BE2C (cell line): Measurements from ENCODE around the gene CCNJ.

Source experiments
- DNase-seq: peaks from one replicate; pipeline ENCODE4 v3.0.0-alpha.2; 2020
- H3K27me3 ChIP-seq: fragments of 250-450 bp; sonication (Bioruptor Pico); 2 replicates; pipeline ENCODE4 v1.5.1; 2020; ENCODE audit warnings: mild to moderate bottlenecking
- H3K36me3 ChIP-seq: fragments of 250-450 bp; sonication (Bioruptor Pico); 2 replicates; pipeline ENCODE4 v1.5.1; 2020; ENCODE audit warnings: mild to moderate bottlenecking
- H3K4me1 ChIP-seq: fragments of 250-450 bp; sonication (Bioruptor Pico); 2 replicates; pipeline ENCODE4 v1.5.1; 2020
- H3K4me3 ChIP-seq: 2 replicates; pipeline ENCODE4 v1.5.1; 2011; ENCODE audit warnings: low read depth, low read length
- H3K9me3 ChIP-seq: fragments of 250-450 bp; sonication (Bioruptor Pico); 2 replicates; pipeline ENCODE4 v1.5.1; 2020
- TF ChIP-seq, protein P1 (sequence below): IDR thresholded peaks from 2 replicates; pipeline ENCODE4 v1.5.1; 2012; ENCODE audit warnings: mild to moderate bottlenecking, low read depth, low read length

The CCNJ gene

GRCh38 chr10:96049340-96049739 lies 6.0 kb downstream of the CCNJ start:
- TF ChIP-seq, protein P1, sequence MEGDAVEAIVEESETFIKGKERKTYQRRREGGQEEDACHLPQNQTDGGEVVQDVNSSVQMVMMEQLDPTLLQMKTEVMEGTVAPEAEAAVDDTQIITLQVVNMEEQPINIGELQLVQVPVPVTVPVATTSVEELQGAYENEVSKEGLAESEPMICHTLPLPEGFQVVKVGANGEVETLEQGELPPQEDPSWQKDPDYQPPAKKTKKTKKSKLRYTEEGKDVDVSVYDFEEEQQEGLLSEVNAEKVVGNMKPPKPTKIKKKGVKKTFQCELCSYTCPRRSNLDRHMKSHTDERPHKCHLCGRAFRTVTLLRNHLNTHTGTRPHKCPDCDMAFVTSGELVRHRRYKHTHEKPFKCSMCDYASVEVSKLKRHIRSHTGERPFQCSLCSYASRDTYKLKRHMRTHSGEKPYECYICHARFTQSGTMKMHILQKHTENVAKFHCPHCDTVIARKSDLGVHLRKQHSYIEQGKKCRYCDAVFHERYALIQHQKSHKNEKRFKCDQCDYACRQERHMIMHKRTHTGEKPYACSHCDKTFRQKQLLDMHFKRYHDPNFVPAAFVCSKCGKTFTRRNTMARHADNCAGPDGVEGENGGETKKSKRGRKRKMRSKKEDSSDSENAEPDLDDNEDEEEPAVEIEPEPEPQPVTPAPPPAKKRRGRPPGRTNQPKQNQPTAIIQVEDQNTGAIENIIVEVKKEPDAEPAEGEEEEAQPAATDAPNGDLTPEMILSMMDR = no peak
- no peak for DNase-seq

GRCh38 chr10:96053985-96054384 lies 10.6 kb downstream of the CCNJ start:
- TF ChIP-seq, protein P1 = no peak
- Histone ChIP-seq H3K9me3 (no peaks in the 10 kb centered on the region), H3K36me3 (peaks cover 15% of the 10 kb centered on the region), H3K27me3 (no peaks in the 10 kb centered on the region), H3K4me3 (no peak overlapping the region), H3K4me1 (no peaks in the 10 kb centered on the region)
- no peak for DNase-seq

More at GRCh38 chr10:96049340-96049739, 6.0 kb downstream of the CCNJ start:
- H3K36me3 ChIP-seq = peaks cover 6% of the 10 kb centered on the region
- H3K4me3 ChIP-seq = no peak overlapping the region
- peaks cover 2% of the 10 kb centered on the region; the same call in 1 of the 2 replicates for H3K4me1 ChIP-seq
- no peaks in the 10 kb centered on the region for H3K27me3 ChIP-seq
- H3K9me3 ChIP-seq = no peaks in the 10 kb centered on the region

DNA sequence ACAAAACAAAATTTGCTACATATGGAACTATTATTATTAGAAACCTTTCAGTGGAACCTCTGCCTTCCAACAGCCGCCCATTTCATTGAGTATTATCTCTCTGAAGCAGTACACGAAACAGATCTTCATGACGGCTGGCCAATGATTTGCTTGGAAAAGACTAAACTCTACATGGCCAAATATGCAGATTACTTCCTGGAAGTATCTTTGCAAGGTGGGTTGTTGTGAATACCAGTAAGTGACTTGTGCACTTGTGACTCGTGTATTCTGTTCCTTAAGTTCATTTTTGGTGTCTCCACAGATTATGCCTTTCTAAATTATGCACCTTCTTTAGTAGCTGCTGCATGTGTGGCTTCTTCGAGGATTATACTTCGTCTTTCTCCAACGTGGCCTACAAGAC lies 13.4 kb downstream of the CCNJ start:
- H3K4me3 ChIP-seq = no peak overlapping the region
- H3K27me3 ChIP-seq = no peaks in the 10 kb centered on the region
- no peaks in the 10 kb centered on the region for H3K9me3 ChIP-seq
- H3K36me3 ChIP-seq = peaks cover 15% of the 10 kb centered on the region
- TF ChIP-seq, protein P1 = no peak
- H3K4me1 ChIP-seq = no peaks in the 10 kb centered on the region
- DNase-seq = no peak

DNA sequence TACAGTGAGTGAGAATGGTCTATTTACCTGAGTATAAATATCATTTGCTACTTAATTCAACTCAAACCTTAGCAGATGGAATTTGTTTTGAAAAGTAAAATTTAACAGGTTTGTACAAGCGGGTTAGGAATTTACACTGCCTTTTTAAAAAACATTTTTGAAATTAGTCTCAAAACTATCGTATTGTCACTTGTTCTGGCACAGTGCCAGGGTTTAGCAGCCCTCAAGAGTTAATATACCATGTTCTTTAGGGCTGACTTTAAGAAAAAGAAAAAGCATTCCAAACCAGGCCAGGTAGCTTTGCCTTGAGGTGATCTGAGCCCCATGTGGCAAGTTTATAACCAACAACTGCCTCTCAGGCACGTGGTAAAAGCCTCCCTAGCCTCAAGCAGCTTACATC lies 17.8 kb downstream of the CCNJ start:
- Histone ChIP-seq H3K4me3 (no peak overlapping the region), H3K27me3 (no peaks in the 10 kb centered on the region), H3K36me3 (peaks cover 15% of the 10 kb centered on the region), H3K4me1 (no peaks in the 10 kb centered on the region), H3K9me3 (no peaks in the 10 kb centered on the region)
- TF ChIP-seq, protein P1 = no peak
- no peak for DNase-seq

- TF ChIP-seq, protein P1 = no peak
- Histone ChIP-seq H3K4me3 (no peak overlapping the region), H3K9me3 (no peaks in the 10 kb centered on the region), H3K4me1 (no peaks in the 10 kb centered on the region; the same call in 1 of the 2 replicates), H3K36me3 (no peaks in the 10 kb centered on the region), H3K27me3 (no peaks in the 10 kb centered on the region)
- no peak for DNase-seq
Measured at GRCh38 chr10:96072674-96073073, 29.3 kb downstream of the CCNJ start.

GRCh38 chr10:96073722-96074121 lies 30.3 kb downstream of the CCNJ start:
- Histone ChIP-seq H3K9me3 (no peaks in the 10 kb centered on the region), H3K36me3 (no peaks in the 10 kb centered on the region), H3K4me1 (no peaks in the 10 kb centered on the region; the same call in 1 of the 2 replicates), H3K4me3 (no peak overlapping the region), H3K27me3 (no peaks in the 10 kb centered on the region)
- no peak for DNase-seq
- TF ChIP-seq, protein P1 = no peak
